Spleen (tissue), 11 donors: ENCODE measurements around the gene SLC33A1. TPM values are rescaled to one million over a fixed set of nuclear protein-coding genes. Genes with fewer than 3 reads are reported as not detected.

Experiments
- DNase-seq: peaks from one replicate; pipeline ENCODE4 v3.0.0-alpha.2; 2020
- H3K27ac ChIP-seq, 8 donors: fragments of 200-600 bp; sonication (generic) in 7 of 8; 1 replicate in 4 of 8; 2 replicates in 4 of 8; pipeline versions ENCODE4 v1.5.0 to v1.8.0; 2016 to 2021; ENCODE audit warnings: inconsistent platforms in 4 of 8, mild to moderate bottlenecking in 4 of 8, moderate library complexity in 1 of 8
- H3K27me3 ChIP-seq, 7 donors: fragments of 200-600 bp; sonication (generic) in 6 of 7; replicated peaks in 1 of 7; 1 replicate in 4 of 7; 2 replicates in 3 of 7; pipeline versions ENCODE4 v1.5.0 to v1.8.0; 2016 to 2021; ENCODE audit warnings: inconsistent platforms in 3 of 7, mild to moderate bottlenecking in 1 of 7
- H3K36me3 ChIP-seq, 6 donors: fragments of 200-600 bp; sonication (generic) in 5 of 6; 1 replicate in 4 of 6; 2 replicates in 2 of 6; pipeline versions ENCODE4 v1.5.0 to v1.8.0; 2016 to 2021; ENCODE audit warnings: inconsistent platforms in 2 of 6
- H3K4me1 ChIP-seq, 6 donors: fragments of 200-600 bp; sonication (generic) in 5 of 6; 1 replicate in 3 of 6; 2 replicates in 3 of 6; pipeline versions ENCODE4 v1.5.0 to v1.8.0; 2016 to 2021; ENCODE audit warnings: inconsistent platforms in 3 of 6
- H3K4me3 ChIP-seq, 8 donors: fragments of 200-600 bp; sonication (generic) in 7 of 8; 1 replicate in 4 of 8; 2 replicates in 4 of 8; pipeline versions ENCODE4 v1.5.0 to v1.8.0; 2016 to 2021; ENCODE audit warnings: inconsistent platforms in 4 of 8, mild to moderate bottlenecking in 4 of 8, moderate library complexity in 2 of 8
- H3K9me3 ChIP-seq, 8 donors: fragments of 200-600 bp; sonication (generic) in 7 of 8; 1 replicate in 4 of 8; 2 replicates in 4 of 8; pipeline versions ENCODE4 v1.5.0 to v1.8.0; 2016 to 2021; ENCODE audit warnings: inconsistent platforms in 4 of 8
- POLR2A ChIP-seq, 3 donors: fragments of 450-650 bp; IDR thresholded peaks; one replicate each; pipeline ENCODE4 v1.5.1; 2017; ENCODE audit warnings: antibody characterized with exemption in 3 of 3, mild to moderate bottlenecking in 1 of 3
- POLR2AphosphoS5 ChIP-seq, 3 donors: sonication (generic); formaldehyde crosslinking; IDR thresholded peaks; one replicate each; pipeline ENCODE4 v1.5.1; 2017; ENCODE audit warnings: antibody characterized with exemption in 3 of 3
- WGBS, 5 donors: extraction: QIAGEN DNeasy Blood & Tissue Kit in 3 of 5; methylation state at CpG; one replicate each; pipeline versions ENCODE4 v1.1.5 to v1.1.7; 2013 to 2018; 5-methylcytosine and 5-hydroxymethylcytosine counted together
- intact Hi-C: fragments of 100-400 bp; cut with DNase I; formaldehyde crosslinking; loops from one replicate; pipeline ENCODE4 v1.15.0; 2023; ENCODE audit warnings: low total_unique reads
- polyA plus RNA-seq, 3 donors: library from polyadenylated mRNA; stranded (reverse); fragments of 200-250 nt; gene quantifications; one replicate each; pipeline ENCODE4 v1.2.1, GENCODE V29; 2013
- total RNA-seq, 7 donors: library from RNA; depleted of rRNA in 3 of 7; stranded (reverse); fragments of >200 nt in 3 of 7; fragmentation: NEBNext Ultra II Directional in 4 of 7; extraction: Animal tissue kit (Norgen Biotek cat#: 25700) in 4 of 7; gene quantifications; one replicate each; pipeline versions ENCODE4 v1.1.0 to v1.2.1, GENCODE V29; 2016 to 2021
- TF ChIP-seq, protein P1 (sequence below), 11 experiments: fragments of 200-600 bp in 7 of 11; fragments of 450-650 bp in 4 of 11; sonication (generic) in 4 of 11; IDR thresholded peaks in 8 of 11; conservative IDR thresholded peaks in 3 of 11; 1 replicate in 7 of 11; 2 replicates in 4 of 11; pipeline versions ENCODE4 v1.4.0 to v1.8.0; 2016 to 2021; ENCODE audit warnings: antibody characterized with exemption in 11 of 11, inconsistent platforms in 4 of 11, mild to moderate bottlenecking in 1 of 11
- donor health status: healthy with polysubstance abuse.
- donor health status: DM: no; HTN: no; CAD: no; lungs with moderate emphysema.
- donor health status: DM: no; HTN: no; CAD: no.
- donor health status: Bipolar disorder and iron deficiency.
- donor health status: healthy.
- donor health status: DM: no; HTN: no; CAD: no.
- donor health status: DM: yes; HTN: yes; CAD: no.

SLC33A1 gene
- total and polyA plus RNA-seq, 10 donors, result 5.0 to 37.4 (median 25.5) TPM

DNA sequence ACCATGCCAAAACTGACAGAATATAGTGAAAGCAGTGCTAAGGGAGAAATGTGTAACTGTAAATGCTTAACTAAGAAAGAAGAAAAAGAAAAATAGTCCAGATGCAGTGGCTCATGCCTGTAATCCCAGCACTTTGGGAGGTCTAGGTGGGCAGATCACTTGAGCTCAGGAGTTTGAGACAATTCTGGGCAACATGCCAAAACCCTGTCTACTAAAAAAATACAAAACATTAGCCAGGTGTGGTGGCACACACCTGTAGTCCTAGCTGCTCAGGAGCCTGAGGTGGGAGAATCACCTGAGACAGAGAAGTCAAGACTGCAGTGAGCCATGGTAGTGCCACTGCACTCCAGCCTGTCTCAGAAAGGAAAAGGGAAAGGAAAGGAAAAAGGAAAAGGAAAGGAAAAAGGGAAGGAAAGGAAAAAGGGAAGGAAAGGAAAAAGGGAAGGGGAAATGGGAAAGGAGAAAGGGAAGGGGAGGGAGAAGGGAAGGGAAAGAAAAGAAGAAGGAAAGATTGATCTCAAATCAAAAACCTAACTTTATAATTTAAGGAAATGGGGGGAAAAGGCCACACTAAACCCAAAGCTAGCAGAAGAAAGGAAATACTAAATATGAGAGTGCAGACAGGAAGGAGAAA lies 68.4 kb downstream of the SLC33A1 start:
- peaks cover 0 to 33% (median 5%) of the 10 kb centered on the region in 6 donors for H3K36me3 ChIP-seq
- peaks cover 0 to 26% (median 24%) of the 10 kb centered on the region in 8 donors for H3K9me3 ChIP-seq
- H3K27me3 ChIP-seq, result no peaks in the 10 kb centered on the region
- no peak for DNase-seq
- TF ChIP-seq, protein P1, sequence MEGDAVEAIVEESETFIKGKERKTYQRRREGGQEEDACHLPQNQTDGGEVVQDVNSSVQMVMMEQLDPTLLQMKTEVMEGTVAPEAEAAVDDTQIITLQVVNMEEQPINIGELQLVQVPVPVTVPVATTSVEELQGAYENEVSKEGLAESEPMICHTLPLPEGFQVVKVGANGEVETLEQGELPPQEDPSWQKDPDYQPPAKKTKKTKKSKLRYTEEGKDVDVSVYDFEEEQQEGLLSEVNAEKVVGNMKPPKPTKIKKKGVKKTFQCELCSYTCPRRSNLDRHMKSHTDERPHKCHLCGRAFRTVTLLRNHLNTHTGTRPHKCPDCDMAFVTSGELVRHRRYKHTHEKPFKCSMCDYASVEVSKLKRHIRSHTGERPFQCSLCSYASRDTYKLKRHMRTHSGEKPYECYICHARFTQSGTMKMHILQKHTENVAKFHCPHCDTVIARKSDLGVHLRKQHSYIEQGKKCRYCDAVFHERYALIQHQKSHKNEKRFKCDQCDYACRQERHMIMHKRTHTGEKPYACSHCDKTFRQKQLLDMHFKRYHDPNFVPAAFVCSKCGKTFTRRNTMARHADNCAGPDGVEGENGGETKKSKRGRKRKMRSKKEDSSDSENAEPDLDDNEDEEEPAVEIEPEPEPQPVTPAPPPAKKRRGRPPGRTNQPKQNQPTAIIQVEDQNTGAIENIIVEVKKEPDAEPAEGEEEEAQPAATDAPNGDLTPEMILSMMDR (IDR thresholded peaks at IDR 0.05 in 8 of 11, conservative IDR thresholded peaks at IDR 0.05 in 3 of 11), result no peak
- no peak for TF ChIP-seq POLR2A (IDR thresholded peaks at IDR 0.05)
- no peak for TF ChIP-seq POLR2AphosphoS5 (IDR thresholded peaks at IDR 0.05)
- no peaks in the 10 kb centered on the region for H3K4me1 ChIP-seq
- intact Hi-C loops, result no loop called here
- no peak overlapping the region for H3K27ac ChIP-seq
- H3K4me3 ChIP-seq, result no peak overlapping the region

DNA sequence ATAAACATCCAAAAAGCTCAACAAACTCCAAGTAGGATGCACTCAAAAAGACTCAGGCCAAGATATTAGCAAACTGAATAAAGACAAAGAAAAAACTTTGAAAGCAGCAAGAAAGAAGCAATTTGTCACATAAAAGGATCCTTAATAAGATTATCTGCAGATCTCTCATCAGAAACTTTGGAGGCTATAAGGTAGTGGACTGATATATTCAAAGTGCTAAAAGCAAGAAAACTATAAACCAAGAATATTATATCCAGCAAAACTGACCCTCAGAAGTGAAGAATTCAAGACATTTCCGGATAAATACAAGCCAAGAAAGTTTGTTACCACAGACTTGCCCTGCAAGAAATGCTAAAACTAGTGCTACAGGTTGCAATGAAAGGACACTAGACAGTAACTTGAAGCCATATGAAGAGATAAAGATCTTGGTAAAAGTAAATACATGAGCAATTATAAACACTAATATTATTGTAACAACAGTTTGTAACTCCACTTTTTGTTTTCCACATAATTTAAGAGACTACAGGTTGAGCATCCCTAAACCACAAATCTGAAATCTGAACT lies 71.8 kb downstream of the SLC33A1 start:
- intact Hi-C loops, result no loop called here
- 92 to 100% (median 94%) methylated on average over 1 of the region's 1 CpG for WGBS, 5 donors
- TF ChIP-seq POLR2AphosphoS5 (IDR thresholded peaks at IDR 0.05), result no peak
- TF ChIP-seq, protein P1 (IDR thresholded peaks at IDR 0.05 in 8 of 11, conservative IDR thresholded peaks at IDR 0.05 in 3 of 11), result no peak
- no peak for TF ChIP-seq POLR2A (IDR thresholded peaks at IDR 0.05)

DNA sequence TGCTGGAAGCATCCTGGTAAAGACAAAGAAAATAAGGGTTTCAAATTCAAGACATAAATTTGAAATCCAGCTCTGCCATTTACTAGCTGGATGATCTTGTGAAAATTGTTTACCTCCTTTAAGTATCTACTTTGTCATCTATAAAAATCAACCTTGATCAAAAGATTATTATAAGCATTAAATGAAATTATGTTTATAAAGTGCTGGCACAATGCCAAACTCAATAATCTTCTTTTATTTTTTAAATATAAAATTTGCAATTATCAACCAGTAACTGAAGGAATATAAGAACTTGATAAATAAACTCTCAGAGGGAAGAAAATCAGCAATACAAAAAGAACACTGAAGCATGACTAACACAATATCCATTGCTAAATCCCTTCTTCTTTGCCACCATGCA lies 73.9 kb downstream of the SLC33A1 start:
- peaks cover 0 to 26% (median 24%) of the 10 kb centered on the region in 8 donors for H3K9me3 ChIP-seq
- TF ChIP-seq POLR2A (IDR thresholded peaks at IDR 0.05) (no peak), POLR2AphosphoS5 (IDR thresholded peaks at IDR 0.05) (no peak)
- TF ChIP-seq, protein P1 (IDR thresholded peaks at IDR 0.05 in 8 of 11, conservative IDR thresholded peaks at IDR 0.05 in 3 of 11), result no peak
- H3K36me3 ChIP-seq, result peaks cover 0 to 49% (median 5%) of the 10 kb centered on the region in 6 donors
- H3K27me3 ChIP-seq, result no peaks in the 10 kb centered on the region
- no peak overlapping the region for H3K27ac ChIP-seq
- intact Hi-C loops, result no loop called here
- no peak for DNase-seq
- no peak overlapping the region for H3K4me3 ChIP-seq
- H3K4me1 ChIP-seq, result no peaks in the 10 kb centered on the region

More for the DNA sequence above, 71.8 kb downstream of the SLC33A1 start:
- H3K4me1 ChIP-seq, result no peaks in the 10 kb centered on the region
- H3K27ac ChIP-seq, result no peak overlapping the region
- no peak for DNase-seq
- no peak overlapping the region for H3K4me3 ChIP-seq
- H3K27me3 ChIP-seq, result no peaks in the 10 kb centered on the region
- peaks cover 0 to 26% (median 24%) of the 10 kb centered on the region in 8 donors for H3K9me3 ChIP-seq
- peaks cover 0 to 48% (median 5%) of the 10 kb centered on the region in 6 donors for H3K36me3 ChIP-seq

DNA sequence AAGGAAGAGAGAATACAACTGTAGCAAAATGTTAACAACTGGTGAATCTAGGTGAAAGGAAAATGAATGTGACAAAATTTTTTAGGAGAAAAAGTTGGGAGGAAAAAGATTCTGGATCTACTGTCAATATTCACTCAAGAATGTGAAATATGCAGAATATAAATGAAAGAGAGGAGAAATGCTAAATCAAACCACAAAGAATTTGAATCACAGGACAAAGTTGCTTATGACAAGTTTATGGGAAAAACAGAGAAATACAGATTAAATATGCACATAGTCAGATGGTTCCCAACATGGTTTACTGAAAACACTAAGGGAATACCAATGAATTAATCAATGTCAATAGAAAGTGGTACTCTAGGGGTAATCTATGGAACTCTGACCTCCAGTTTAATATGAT lies 75.8 kb downstream of the SLC33A1 start:
- Histone ChIP-seq H3K36me3 (peaks cover 0 to 61% (median 7%) of the 10 kb centered on the region in 6 donors), H3K4me1 (no peaks in the 10 kb centered on the region), H3K4me3 (no peak overlapping the region), H3K27ac (no peak overlapping the region), H3K27me3 (no peaks in the 10 kb centered on the region), H3K9me3 (peaks cover 0 to 25% (median 24%) of the 10 kb centered on the region in 8 donors)
- DNase-seq, result no peak
- intact Hi-C loops, result no loop called here
- TF ChIP-seq, protein P1 (IDR thresholded peaks at IDR 0.05 in 8 of 11, conservative IDR thresholded peaks at IDR 0.05 in 3 of 11), result no peak
- TF ChIP-seq POLR2AphosphoS5 (IDR thresholded peaks at IDR 0.05) (no peak), POLR2A (IDR thresholded peaks at IDR 0.05) (no peak)
